Breast epithelium (tissue), 4 donors: ENCODE measurements around the gene CAMK2B. TPM values are rescaled to one million over a fixed set of nuclear protein-coding genes. Genes with fewer than 3 reads are reported as not detected.

Experiments
- DNase-seq, 2 donors: peaks; one replicate each; pipeline ENCODE4 v3.0.0-alpha.2; 2019; ENCODE audit warnings: low spot score in 2 of 2
- H3K27ac ChIP-seq, 2 donors: fragments of 200-600 bp; sonication (generic) in 1 of 2; one replicate each; pipeline ENCODE4 v1.5.1; 2016 to 2019; ENCODE audit warnings: mild to moderate bottlenecking in 1 of 2
- H3K27me3 ChIP-seq, 2 donors: fragments of 200-600 bp; sonication (generic) in 1 of 2; one replicate each; pipeline versions ENCODE4 v1.5.1 to v1.6.0; 2017 to 2019; ENCODE audit warnings: control low read depth in 1 of 2, mild to moderate bottlenecking in 1 of 2
- H3K36me3 ChIP-seq: fragments of 200-600 bp; one replicate; pipeline ENCODE4 v1.5.1; 2019
- H3K4me1 ChIP-seq, 2 donors: fragments of 200-600 bp; sonication (generic); one replicate each; pipeline ENCODE4 v1.5.1; 2016 to 2019; ENCODE audit warnings: control low read depth in 1 of 2
- H3K4me3 ChIP-seq, 3 donors: fragments of 200-600 bp; sonication (generic); 1 replicate in 2 of 3; 2 replicates in 1 of 3; pipeline ENCODE4 v1.5.1; 2016 to 2019; ENCODE audit warnings: mild to moderate bottlenecking in 3 of 3, moderate library complexity in 2 of 3
- H3K9me3 ChIP-seq, 2 donors: fragments of 200-600 bp; sonication (generic) in 1 of 2; one replicate each; pipeline ENCODE4 v1.5.1; 2016 to 2019; ENCODE audit warnings: control low read depth in 1 of 2
- POLR2A ChIP-seq: fragments of 450-650 bp; IDR thresholded peaks from one replicate; pipeline ENCODE4 v1.6.1; 2016; ENCODE audit warnings: antibody characterized with exemption, mild to moderate bottlenecking, moderate library complexity
- POLR2AphosphoS5 ChIP-seq, 3 donors: sonication (generic); formaldehyde crosslinking; IDR thresholded peaks; one replicate each; pipeline ENCODE4 v1.6.1; 2017; ENCODE audit warnings: antibody characterized with exemption in 3 of 3
- intact Hi-C: fragments of 100-400 bp; cut with DNase I; formaldehyde crosslinking; loops from one replicate; pipeline ENCODE4 v1.15.1; 2023; ENCODE audit warnings: low total_unique reads
- total RNA-seq, 3 donors: library from RNA; depleted of rRNA; stranded (reverse); fragments of >200 nt; gene quantifications; one replicate each; pipeline ENCODE4 v1.1.0, GENCODE V29; 2016
- TF ChIP-seq, protein P1 (sequence below), 3 donors: fragments of 450-650 bp; IDR thresholded peaks; one replicate each; pipeline ENCODE4 v1.5.1; 2016 to 2017; ENCODE audit warnings: antibody characterized with exemption in 3 of 3, mild to moderate bottlenecking in 3 of 3, moderate library complexity in 3 of 3

The CAMK2B gene
- total RNA-seq, 3 donors from 2014 or later: 2.0 to 9.2 TPM; not detected in 1

DNA sequence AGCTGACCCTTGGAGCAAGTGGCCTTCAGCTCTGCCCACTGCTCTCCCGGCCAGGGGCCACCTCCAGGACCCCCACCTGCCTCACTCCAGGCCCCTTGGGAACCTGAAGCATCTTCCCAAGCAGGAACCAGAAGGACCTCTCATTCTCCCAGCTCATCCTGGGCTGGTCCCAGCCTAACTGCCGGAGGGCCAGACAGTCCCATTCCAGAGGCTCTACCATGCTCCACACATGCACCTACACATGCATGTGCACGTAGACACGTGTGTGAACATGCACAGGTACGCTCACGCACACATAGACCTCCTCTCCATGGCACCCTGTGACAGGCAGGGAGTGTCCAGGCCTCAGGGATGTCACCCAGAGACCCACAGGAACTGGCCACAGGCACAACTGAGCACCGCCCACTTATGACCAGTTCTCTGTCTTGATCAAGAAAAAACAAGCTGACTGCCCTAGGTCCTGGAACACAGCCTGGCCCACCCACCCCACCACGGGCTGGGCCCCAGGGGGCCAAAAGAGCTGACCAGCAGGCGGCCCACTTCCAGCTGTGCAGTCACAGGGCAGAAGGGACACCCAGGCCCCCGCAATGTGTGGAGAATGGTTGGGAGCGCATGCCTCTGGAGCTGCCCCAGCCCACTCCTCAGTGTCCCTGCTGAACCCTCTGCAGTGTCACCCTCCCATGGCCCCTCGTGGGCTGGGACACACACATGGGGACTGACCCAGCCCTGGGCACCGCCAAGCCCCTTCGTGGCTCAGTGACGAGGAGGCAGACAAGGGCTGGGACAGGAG, 43.4 kb downstream of the CAMK2B start:
- intact Hi-C loops: no loop called here

DNA sequence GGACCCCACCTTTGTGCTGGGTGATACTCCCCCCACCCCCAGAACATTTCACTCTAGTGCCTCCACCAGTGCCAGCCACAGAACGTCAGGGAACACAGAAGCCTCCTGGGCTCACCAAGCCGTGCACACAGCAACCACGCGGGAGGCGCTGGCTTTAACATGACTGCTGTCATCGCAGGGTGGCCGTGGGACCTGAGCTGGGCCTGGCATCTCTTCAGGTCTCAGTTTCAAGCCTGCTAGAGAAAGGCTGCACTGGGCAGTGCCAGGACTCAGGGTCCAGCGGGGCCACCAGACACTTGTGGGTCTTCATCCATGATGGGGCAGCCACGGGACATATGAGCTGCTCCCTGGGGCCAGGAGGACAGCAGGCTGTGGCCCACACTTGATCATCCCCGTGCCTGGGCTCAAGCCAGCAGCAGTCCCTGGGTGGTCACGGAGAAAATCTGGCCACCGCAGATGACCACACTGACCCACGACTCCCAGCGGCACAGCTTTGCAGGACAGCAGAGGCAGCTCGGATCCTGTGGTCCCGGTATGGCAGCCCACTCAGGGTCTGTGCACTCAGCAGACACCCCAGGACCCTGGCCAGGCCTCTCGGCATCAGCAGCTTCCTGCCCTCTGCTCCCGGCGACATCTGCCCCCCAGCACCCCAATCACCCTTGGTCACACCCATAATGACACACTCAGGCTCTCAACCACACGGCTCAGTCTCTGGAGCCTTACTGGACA, 44.2 kb downstream of the CAMK2B start:
- H3K4me3 ChIP-seq: no peak overlapping the region
- no peaks in the 10 kb centered on the region for H3K9me3 ChIP-seq
- no peaks in the 10 kb centered on the region for H3K4me1 ChIP-seq
- no peak overlapping the region for H3K27ac ChIP-seq
- TF ChIP-seq, protein P1, sequence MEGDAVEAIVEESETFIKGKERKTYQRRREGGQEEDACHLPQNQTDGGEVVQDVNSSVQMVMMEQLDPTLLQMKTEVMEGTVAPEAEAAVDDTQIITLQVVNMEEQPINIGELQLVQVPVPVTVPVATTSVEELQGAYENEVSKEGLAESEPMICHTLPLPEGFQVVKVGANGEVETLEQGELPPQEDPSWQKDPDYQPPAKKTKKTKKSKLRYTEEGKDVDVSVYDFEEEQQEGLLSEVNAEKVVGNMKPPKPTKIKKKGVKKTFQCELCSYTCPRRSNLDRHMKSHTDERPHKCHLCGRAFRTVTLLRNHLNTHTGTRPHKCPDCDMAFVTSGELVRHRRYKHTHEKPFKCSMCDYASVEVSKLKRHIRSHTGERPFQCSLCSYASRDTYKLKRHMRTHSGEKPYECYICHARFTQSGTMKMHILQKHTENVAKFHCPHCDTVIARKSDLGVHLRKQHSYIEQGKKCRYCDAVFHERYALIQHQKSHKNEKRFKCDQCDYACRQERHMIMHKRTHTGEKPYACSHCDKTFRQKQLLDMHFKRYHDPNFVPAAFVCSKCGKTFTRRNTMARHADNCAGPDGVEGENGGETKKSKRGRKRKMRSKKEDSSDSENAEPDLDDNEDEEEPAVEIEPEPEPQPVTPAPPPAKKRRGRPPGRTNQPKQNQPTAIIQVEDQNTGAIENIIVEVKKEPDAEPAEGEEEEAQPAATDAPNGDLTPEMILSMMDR (IDR thresholded peaks at IDR 0.05): no peak
- TF ChIP-seq POLR2A (no peak), POLR2AphosphoS5 (IDR thresholded peaks at IDR 0.05) (no peak)
- H3K36me3 ChIP-seq: no peaks in the 10 kb centered on the region
- H3K27me3 ChIP-seq: no peaks in the 10 kb centered on the region
- intact Hi-C loops: no loop called here
- DNase-seq: peak in 1 of 2 donors; percentile 39

More for the DNA sequence above, 43.4 kb downstream of the CAMK2B start:
- no peaks in the 10 kb centered on the region for H3K4me1 ChIP-seq
- H3K27ac ChIP-seq: no peak overlapping the region
- peak in 1 of 2 donors; percentile 25 for DNase-seq
- no peak overlapping the region for H3K4me3 ChIP-seq
- H3K9me3 ChIP-seq: no peaks in the 10 kb centered on the region
- H3K36me3 ChIP-seq: no peaks in the 10 kb centered on the region
- no peaks in the 10 kb centered on the region for H3K27me3 ChIP-seq
- TF ChIP-seq POLR2AphosphoS5 (IDR thresholded peaks at IDR 0.05) (no peak), POLR2A (no peak)
- TF ChIP-seq, protein P1 (IDR thresholded peaks at IDR 0.05): no peak

DNA sequence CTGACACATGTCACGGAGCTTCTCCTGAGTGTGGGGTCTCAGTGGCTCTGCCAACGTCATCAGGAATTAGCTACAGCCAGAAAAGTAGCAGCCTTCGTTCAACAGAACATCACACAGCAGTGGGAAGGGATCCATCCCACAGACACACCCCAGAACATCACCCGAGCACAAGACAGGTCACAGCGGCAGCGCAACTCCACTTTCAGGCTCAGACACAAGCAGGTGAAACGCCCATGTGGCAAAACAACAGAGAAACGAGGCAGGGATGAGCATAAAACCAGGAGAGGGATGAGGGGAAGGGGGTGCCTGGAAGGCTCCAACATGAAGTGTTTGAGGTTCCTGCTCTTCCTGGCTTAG, 44.8 kb downstream of the CAMK2B start:
- Histone ChIP-seq H3K27me3 (no peaks in the 10 kb centered on the region), H3K36me3 (no peaks in the 10 kb centered on the region), H3K4me1 (no peaks in the 10 kb centered on the region), H3K27ac (no peak overlapping the region), H3K9me3 (no peaks in the 10 kb centered on the region), H3K4me3 (no peak overlapping the region)
- intact Hi-C loops: no loop called here
- TF ChIP-seq POLR2A: no peak
- TF ChIP-seq POLR2AphosphoS5 (IDR thresholded peaks at IDR 0.05): no peak
- TF ChIP-seq, protein P1 (IDR thresholded peaks at IDR 0.05): no peak
- peak in 1 of 2 donors; percentile 31 for DNase-seq

DNA sequence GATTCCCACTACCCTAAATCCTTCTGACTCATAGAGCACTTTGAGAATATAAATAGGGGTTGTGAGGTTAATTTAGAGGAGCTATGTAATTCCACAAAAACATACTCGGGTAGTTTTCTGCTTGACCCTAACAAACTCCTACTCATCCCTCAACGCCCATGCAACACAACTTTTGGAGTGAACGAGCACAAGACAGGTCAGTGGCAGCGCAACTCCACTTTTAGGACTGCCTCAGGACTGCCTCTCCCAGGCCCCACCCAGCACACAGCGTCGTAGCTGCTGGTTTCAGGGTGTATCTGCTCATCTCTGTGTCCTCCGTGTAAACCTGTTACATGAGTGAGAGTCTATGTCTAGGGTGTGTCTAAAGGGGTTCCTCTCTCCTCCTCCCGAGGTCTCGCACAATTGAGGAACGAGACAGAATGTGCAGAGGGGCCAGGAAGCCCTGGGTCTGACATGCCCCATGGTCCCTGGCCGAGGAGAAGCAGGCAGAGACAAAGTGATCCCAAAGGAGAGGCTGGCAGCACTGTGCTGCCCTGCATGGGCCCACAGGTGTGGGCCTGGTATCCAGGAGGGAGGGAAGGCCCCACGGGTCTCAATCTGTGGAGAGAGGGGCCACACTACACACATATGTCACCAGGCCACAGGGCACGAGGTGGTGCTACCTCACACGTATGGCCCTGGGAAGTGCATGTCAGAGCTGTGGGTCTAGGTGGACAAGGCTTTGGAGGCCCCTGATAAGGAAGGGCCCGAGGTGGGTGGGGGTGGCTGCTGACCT, 45.5 kb downstream of the CAMK2B start:
- H3K27me3 ChIP-seq: no peaks in the 10 kb centered on the region
- no peak overlapping the region for H3K4me3 ChIP-seq
- no peaks in the 10 kb centered on the region for H3K4me1 ChIP-seq
- no peak overlapping the region for H3K27ac ChIP-seq
- DNase-seq: peak in 1 of 2 donors; percentile 22
- TF ChIP-seq POLR2A (no peak), POLR2AphosphoS5 (IDR thresholded peaks at IDR 0.05) (no peak)
- TF ChIP-seq, protein P1 (IDR thresholded peaks at IDR 0.05): no peak
- H3K9me3 ChIP-seq: no peaks in the 10 kb centered on the region
- no peaks in the 10 kb centered on the region for H3K36me3 ChIP-seq
- intact Hi-C loops: no loop called here
